ENCODE data around the gene APP. TPM values are rescaled to one million over a fixed set of nuclear protein-coding genes. Genes with fewer than 3 reads are reported as not detected.

The APP gene
- total and polyA plus RNA-seq, 2 experiments from 2014 or later: 55.7 to 316 TPM

DNA sequence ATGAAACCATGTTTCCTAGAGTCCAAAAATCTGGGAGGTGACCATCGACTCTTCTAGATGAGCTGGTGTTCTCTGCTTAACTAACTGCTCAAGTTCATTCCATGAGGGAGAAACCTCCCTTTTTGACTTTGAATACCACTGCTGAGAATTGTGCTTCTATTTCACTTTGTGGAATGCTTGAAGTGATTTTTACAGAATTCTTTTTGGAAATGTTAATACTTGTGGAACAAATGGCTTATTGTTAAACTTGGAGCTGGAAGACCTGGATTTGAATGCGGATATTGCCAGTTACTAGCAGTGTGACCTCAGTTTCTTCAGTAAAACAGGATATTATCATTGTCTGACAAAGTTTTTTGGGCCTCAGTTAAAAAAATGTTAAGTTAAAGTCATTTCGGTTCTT, 36.5 kb upstream of the APP start:
- TF ChIP-seq, protein P1, sequence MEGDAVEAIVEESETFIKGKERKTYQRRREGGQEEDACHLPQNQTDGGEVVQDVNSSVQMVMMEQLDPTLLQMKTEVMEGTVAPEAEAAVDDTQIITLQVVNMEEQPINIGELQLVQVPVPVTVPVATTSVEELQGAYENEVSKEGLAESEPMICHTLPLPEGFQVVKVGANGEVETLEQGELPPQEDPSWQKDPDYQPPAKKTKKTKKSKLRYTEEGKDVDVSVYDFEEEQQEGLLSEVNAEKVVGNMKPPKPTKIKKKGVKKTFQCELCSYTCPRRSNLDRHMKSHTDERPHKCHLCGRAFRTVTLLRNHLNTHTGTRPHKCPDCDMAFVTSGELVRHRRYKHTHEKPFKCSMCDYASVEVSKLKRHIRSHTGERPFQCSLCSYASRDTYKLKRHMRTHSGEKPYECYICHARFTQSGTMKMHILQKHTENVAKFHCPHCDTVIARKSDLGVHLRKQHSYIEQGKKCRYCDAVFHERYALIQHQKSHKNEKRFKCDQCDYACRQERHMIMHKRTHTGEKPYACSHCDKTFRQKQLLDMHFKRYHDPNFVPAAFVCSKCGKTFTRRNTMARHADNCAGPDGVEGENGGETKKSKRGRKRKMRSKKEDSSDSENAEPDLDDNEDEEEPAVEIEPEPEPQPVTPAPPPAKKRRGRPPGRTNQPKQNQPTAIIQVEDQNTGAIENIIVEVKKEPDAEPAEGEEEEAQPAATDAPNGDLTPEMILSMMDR (IDR thresholded peaks at IDR 0.05; ENCODE audit: poor library complexity): no peak
- TF ChIP-seq EZH2 (IDR thresholded peaks at IDR 0.05; ENCODE audit: borderline replicate concordance) (no peak), EZH2phosphoT487 (IDR thresholded peaks at IDR 0.05; ENCODE audit: low read depth, severe bottlenecking, unreplicated experiment) (no peak)
- Histone ChIP-seq H3K9me3 (ENCODE audit: low read depth) (no peaks in the 10 kb centered on the region), H4K20me1 (ENCODE audit: insufficient read depth, poor library complexity, severe bottlenecking) (no peaks in the 10 kb centered on the region), H3K9me2 (replicated peaks; ENCODE audit: insufficient read depth) (no peaks in the 10 kb centered on the region), H2AFZ (no peak overlapping the region), H3K4me2 (no peak overlapping the region), H3K4me1 (ENCODE audit: insufficient read depth) (no peaks in the 10 kb centered on the region), H3K27me3 (no peaks in the 10 kb centered on the region), H3K36me3 (replicated peaks; ENCODE audit: insufficient read depth, low read depth) (no peaks in the 10 kb centered on the region), H3K4me3 (no peak overlapping the region), H3K79me2 (no peaks in the 10 kb centered on the region), H3K27ac (no peak overlapping the region)
- WGBS (ENCODE audit: low lambda C conversion rate, missing lambda C conversion rate): 95% methylated on average over 3 of the region's 3 CpGs
- no peak for DNase-seq (ENCODE audit: low spot score)

DNA sequence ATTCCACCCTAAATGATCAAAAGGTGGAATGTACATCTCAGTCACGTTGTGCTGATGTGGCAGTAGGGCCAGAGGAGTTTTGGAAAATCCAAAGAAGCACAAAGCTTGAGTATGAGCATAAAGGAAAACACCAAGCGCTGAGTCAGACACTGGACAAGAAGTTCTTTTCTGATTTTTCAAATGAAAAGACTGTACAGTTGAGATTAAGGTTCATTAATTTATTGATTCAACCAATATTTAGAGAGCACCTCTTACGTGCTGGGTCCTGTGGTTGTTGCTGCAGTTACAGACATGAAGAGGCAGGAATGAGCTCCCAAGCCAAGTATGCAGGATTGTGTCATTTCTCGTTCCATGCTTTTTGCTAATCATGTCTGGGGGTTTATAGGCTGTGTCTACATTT, 28.9 kb upstream of the APP start:
- Histone ChIP-seq H3K79me2 (no peaks in the 10 kb centered on the region), H3K9me2 (replicated peaks; ENCODE audit: insufficient read depth) (no peaks in the 10 kb centered on the region), H3K4me1 (ENCODE audit: insufficient read depth) (no peaks in the 10 kb centered on the region), H4K20me1 (ENCODE audit: insufficient read depth, poor library complexity, severe bottlenecking) (no peaks in the 10 kb centered on the region), H3K4me2 (no peak overlapping the region), H3K27ac (no peak overlapping the region), H3K9me3 (ENCODE audit: low read depth) (no peaks in the 10 kb centered on the region), H3K36me3 (replicated peaks; ENCODE audit: insufficient read depth, low read depth) (no peaks in the 10 kb centered on the region), H2AFZ (no peak overlapping the region), H3K4me3 (no peak overlapping the region), H3K27me3 (no peaks in the 10 kb centered on the region)
- WGBS (ENCODE audit: low lambda C conversion rate, missing lambda C conversion rate): 69% methylated on average over 4 of the region's 4 CpGs
- no peak for DNase-seq (ENCODE audit: low spot score)
- TF ChIP-seq EZH2 (IDR thresholded peaks at IDR 0.05; ENCODE audit: borderline replicate concordance): no peak
- no peak for TF ChIP-seq EZH2phosphoT487 (IDR thresholded peaks at IDR 0.05; ENCODE audit: low read depth, severe bottlenecking, unreplicated experiment)
- TF ChIP-seq, protein P1 (IDR thresholded peaks at IDR 0.05; ENCODE audit: poor library complexity): no peak

DNA sequence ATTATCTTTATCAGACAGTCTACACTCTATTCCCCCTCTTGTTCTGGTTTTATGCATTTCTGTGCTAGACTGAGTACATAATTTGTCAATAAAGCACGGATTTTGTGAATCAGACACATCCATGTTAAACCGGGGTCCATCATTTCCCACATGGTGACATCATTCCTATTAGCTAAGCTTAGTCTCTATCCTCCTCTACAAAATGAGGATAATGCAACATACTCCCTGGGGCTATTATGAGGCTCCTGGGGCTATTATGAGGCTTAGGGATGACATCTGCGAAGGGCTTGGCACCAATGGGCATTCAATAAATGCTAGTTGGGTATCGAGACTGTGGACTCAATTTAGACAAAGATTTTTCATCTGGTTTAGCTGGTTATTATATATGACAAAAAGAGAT, 25.1 kb upstream of the APP start:
- Histone ChIP-seq H3K4me1 (ENCODE audit: insufficient read depth) (no peaks in the 10 kb centered on the region), H2AFZ (no peak overlapping the region), H4K20me1 (ENCODE audit: insufficient read depth, poor library complexity, severe bottlenecking) (no peaks in the 10 kb centered on the region), H3K27me3 (no peaks in the 10 kb centered on the region), H3K79me2 (no peaks in the 10 kb centered on the region), H3K9me2 (replicated peaks; ENCODE audit: insufficient read depth) (no peaks in the 10 kb centered on the region), H3K27ac (no peak overlapping the region), H3K9me3 (ENCODE audit: low read depth) (no peaks in the 10 kb centered on the region), H3K4me3 (no peak overlapping the region), H3K4me2 (no peak overlapping the region), H3K36me3 (replicated peaks; ENCODE audit: insufficient read depth, low read depth) (no peaks in the 10 kb centered on the region)
- WGBS (ENCODE audit: low lambda C conversion rate, missing lambda C conversion rate): 78% methylated on average over 4 of the region's 4 CpGs
- TF ChIP-seq EZH2 (IDR thresholded peaks at IDR 0.05; ENCODE audit: borderline replicate concordance) (no peak), EZH2phosphoT487 (IDR thresholded peaks at IDR 0.05; ENCODE audit: low read depth, severe bottlenecking, unreplicated experiment) (no peak)
- TF ChIP-seq, protein P1 (IDR thresholded peaks at IDR 0.05; ENCODE audit: poor library complexity): no peak
- no peak for DNase-seq (ENCODE audit: low spot score)

DNA sequence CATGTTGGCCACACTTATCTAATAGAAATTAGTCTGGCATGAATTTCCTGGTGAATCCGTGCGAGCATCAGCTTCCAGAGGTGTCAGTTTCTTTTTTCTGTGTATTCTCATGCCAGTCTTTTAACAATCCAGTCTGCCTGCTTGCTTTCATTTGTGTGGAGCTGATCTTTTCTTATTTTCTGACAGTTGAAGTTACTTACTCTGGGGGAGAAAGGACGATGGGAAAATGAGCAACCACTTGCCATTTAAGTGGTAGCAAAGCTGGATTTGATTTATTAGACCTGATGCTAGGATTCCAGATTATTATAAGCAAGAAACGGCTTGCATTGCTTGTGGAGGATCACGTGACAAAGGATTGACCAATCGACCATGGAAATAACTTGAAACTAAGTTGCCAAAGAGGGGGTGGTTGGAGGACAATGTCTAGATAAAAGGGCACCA, 24.3 kb upstream of the APP start:
- Histone ChIP-seq H2AFZ (no peak overlapping the region), H4K20me1 (ENCODE audit: insufficient read depth, poor library complexity, severe bottlenecking) (no peaks in the 10 kb centered on the region), H3K79me2 (no peaks in the 10 kb centered on the region), H3K36me3 (replicated peaks; ENCODE audit: insufficient read depth, low read depth) (no peaks in the 10 kb centered on the region), H3K4me1 (ENCODE audit: insufficient read depth) (no peaks in the 10 kb centered on the region), H3K9me3 (ENCODE audit: low read depth) (no peaks in the 10 kb centered on the region), H3K27me3 (no peaks in the 10 kb centered on the region), H3K4me2 (no peak overlapping the region), H3K4me3 (no peak overlapping the region), H3K9me2 (replicated peaks; ENCODE audit: insufficient read depth) (no peaks in the 10 kb centered on the region), H3K27ac (no peak overlapping the region)
- no peak for DNase-seq (ENCODE audit: low spot score)
- WGBS (ENCODE audit: low lambda C conversion rate, missing lambda C conversion rate): 70% methylated on average over 6 of the region's 6 CpGs
- TF ChIP-seq EZH2 (IDR thresholded peaks at IDR 0.05; ENCODE audit: borderline replicate concordance): no peak
- TF ChIP-seq, protein P1 (IDR thresholded peaks at IDR 0.05; ENCODE audit: poor library complexity): no peak
- no peak for TF ChIP-seq EZH2phosphoT487 (IDR thresholded peaks at IDR 0.05; ENCODE audit: low read depth, severe bottlenecking, unreplicated experiment)
